OCI-LY7 (cell line): ENCODE results near the gene OAS2. TPM values are rescaled to one million over a fixed set of nuclear protein-coding genes. Genes with fewer than 3 reads are reported as not detected.

Source experiments
- BruUV-seq: library from RNA; stranded (reverse); fragments of 400-500 nt; replicated peaks from 2 replicates; lab custom pipeline; 2021; lab: Mats Ljungman, UMichigan
- CTCF ChIA-PET: fragments of 300-600 bp; sonication (Branson Sonifier 250); formaldehyde crosslinking; loops from one replicate; lab custom pipeline; 2022; ENCODE audit warnings: antibody characterized with exemption; ENCODE audit not compliant: unreplicated experiment; lab: Charles Lee
- POLR2A ChIA-PET: fragments of 300-600 bp; sonication (Branson Sonifier 250); formaldehyde crosslinking; loops from one replicate; lab custom pipeline; 2022; ENCODE audit warnings: antibody characterized with exemption; lab: Charles Lee
- DNase-seq: peaks from one replicate; pipeline ENCODE4 v3.0.0-alpha.2; 2015; ENCODE audit warnings: low spot score
- H2AFZ ChIP-seq: fragments of 200-600 bp; sonication (generic), shearing (Covaris generic); 2 replicates; pipeline ENCODE4 v1.6.1; 2014; ENCODE audit warnings: mild to moderate bottlenecking, antibody characterized with exemption, low read length, moderate library complexity
- H3K27ac ChIP-seq: fragments of 200-600 bp; sonication (generic); 2 replicates; pipeline ENCODE4 v1.5.1; 2014; ENCODE audit warnings: mixed run types, low read depth, mild to moderate bottlenecking, moderate library complexity, low read length, inconsistent platforms; ENCODE audit not compliant: poor library complexity, severe bottlenecking
- H3K36me3 ChIP-seq: fragments of 200-600 bp; sonication (generic); 2 replicates; pipeline ENCODE4 v1.6.1; 2014; ENCODE audit warnings: mild to moderate bottlenecking, antibody characterized with exemption, low read length, moderate library complexity, mixed read lengths; ENCODE audit not compliant: insufficient read depth
- H3K4me1 ChIP-seq: fragments of 200-600 bp; sonication (generic); 2 replicates; pipeline ENCODE4 v1.5.1; 2014; ENCODE audit warnings: mild to moderate bottlenecking, low read length; ENCODE audit not compliant: insufficient read depth, poor library complexity, severe bottlenecking
- H3K4me2 ChIP-seq: fragments of 200-600 bp; sonication (generic); 2 replicates; pipeline ENCODE4 v1.6.1; 2014; ENCODE audit warnings: mild to moderate bottlenecking, low read length
- H3K4me3 ChIP-seq: fragments of 200-600 bp; sonication (generic); 2 replicates; pipeline ENCODE4 v1.5.1; 2014; ENCODE audit warnings: mild to moderate bottlenecking, low read depth, low read length; ENCODE audit not compliant: poor library complexity, severe bottlenecking
- H3K79me2 ChIP-seq: fragments of 200-600 bp; sonication (generic); 2 replicates; pipeline ENCODE4 v1.6.1; 2016; ENCODE audit warnings: low read depth, mild to moderate bottlenecking, low read length, moderate library complexity, mixed read lengths; ENCODE audit not compliant: insufficient read depth
- H3K9me2 ChIP-seq: fragments of 200-600 bp; sonication (generic); 2 replicates; pipeline ENCODE4 v1.6.1; 2016; ENCODE audit warnings: mild to moderate bottlenecking, low read length, mixed read lengths; ENCODE audit not compliant: insufficient read depth
- H3K9me3 ChIP-seq: fragments of 200-600 bp; sonication (generic); 2 replicates; pipeline ENCODE4 v1.6.1; 2014; ENCODE audit warnings: mild to moderate bottlenecking, mixed run types, low read length, mixed read lengths
- H4K20me1 ChIP-seq: fragments of 200-600 bp; sonication (generic); 2 replicates; pipeline ENCODE4 v1.6.1; 2014; ENCODE audit warnings: mild to moderate bottlenecking, antibody characterized with exemption, low read length, moderate library complexity, mixed read lengths; ENCODE audit not compliant: insufficient read depth
- CTCF ChIP-seq: fragments of 200-600 bp; sonication (generic); conservative IDR thresholded peaks from 2 replicates; pipeline ENCODE4 v1.5.1; 2014; ENCODE audit warnings: mild to moderate bottlenecking, antibody characterized with exemption, low read length, moderate library complexity, mixed read lengths
- EZH2phosphoT487 ChIP-seq: fragments of 200-600 bp; sonication (generic); IDR thresholded peaks from 2 replicates; pipeline ENCODE4 v1.6.1; 2018; ENCODE audit warnings: low read depth, borderline replicate concordance, mild to moderate bottlenecking, mixed run types, antibody characterized with exemption, low read length, moderate library complexity, mixed read lengths
- intact Hi-C: fragments of 100-400 bp; cut with micrococcal nuclease; formaldehyde crosslinking; loops from one replicate; pipeline ENCODE4 v1.10.0; 2022; ENCODE audit not compliant: unreplicated experiment
- total RNA-seq, 2 experiments: library from RNA; depleted of rRNA in 1 of 2; stranded (reverse); fragments of >200 nt in 1 of 2; shearing (Covaris generic) in 1 of 2; gene quantifications; 2 replicates each; pipeline ENCODE4 v1.2.3, GENCODE V29; 2014 to 2022

Gene OAS2
- total RNA-seq, 2 experiments from 2014 or later = 33.2 to 46.8 TPM

DNA sequence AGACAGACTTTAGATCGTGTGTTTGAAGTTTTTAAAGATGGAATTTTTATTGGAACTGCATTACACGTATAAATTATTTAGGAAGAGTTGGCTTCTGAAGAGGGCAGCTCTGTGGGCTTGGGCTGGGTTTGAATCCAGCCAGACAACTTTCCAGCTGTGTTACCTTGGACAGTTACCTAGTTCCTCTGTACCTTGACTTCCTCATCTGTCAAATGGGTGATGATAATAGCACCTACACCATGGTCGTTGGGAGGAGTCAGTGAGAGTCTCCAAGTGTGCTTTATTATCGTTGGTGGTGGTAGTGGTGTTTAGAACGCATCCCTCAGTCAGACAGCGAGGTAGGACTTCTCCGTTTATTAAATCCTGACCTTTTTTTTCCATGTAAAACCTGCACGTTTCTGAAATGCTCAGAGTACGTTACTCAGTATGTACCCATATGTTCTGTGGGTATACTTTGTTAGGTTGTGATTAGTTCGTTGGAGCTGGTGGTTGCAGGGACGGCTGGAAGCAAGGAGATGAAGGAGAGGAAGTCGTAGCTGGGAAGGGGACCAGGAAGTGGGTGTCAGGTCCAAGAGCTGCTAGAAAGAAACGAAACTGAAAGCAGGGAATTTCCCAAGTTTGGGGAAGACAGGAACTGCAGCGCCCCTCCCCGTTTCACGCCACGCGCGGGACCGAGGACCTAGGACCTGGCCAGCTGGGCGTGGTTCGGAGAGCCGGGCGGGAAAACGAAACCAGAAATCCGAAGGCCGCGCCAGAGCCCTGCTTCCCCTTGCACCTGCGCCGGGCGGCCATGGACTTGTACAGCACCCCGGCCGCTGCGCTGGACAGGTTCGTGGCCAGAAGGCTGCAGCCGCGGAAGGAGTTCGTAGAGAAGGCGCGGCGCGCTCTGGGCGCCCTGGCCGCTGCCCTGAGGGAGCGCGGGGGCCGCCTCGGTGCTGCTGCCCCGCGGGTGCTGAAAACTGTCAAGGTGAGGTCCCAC, 40.3 kb upstream of the OAS2 start, which contains the start of gene OAS3:
Gene OAS3 (plus strand): TSS at position 734 of the 979 bp plus-strand sequence. CDS start 57 bp downstream, at position 791.
- H3K4me2 ChIP-seq = peak within 1 kb of the TSS; percentile 89
- no peaks in the 10 kb centered on the region for H4K20me1 ChIP-seq
- intact Hi-C loops = loop anchor here (2.0 kb wide), 1 partner anchor 31 kb away; the partner anchor contains the start of gene OAS1
- CTCF ChIA-PET = interaction anchor here (0.6 kb wide), 1 partner anchor 444 kb away, joined by 5 read pairs; no protein-coding TSS in a partner anchor
- H3K27ac ChIP-seq = peak within 1 kb of the TSS; percentile 66
- H3K36me3 ChIP-seq = no peaks in the 10 kb centered on the region
- no peaks in the 10 kb centered on the region for H3K9me2 ChIP-seq
- H3K4me1 ChIP-seq = peaks cover 31% of the 10 kb centered on the region
- POLR2A ChIA-PET = interaction anchor here (0.9 kb wide), 1 partner anchor 30 kb away, joined by 4 read pairs; no protein-coding TSS in a partner anchor
- H2AFZ ChIP-seq = peak within 1 kb of the TSS; percentile 92
- BruUV-seq = no TSS peak
- peak; percentile 49 for DNase-seq
- no peak for TF ChIP-seq EZH2phosphoT487
- TF ChIP-seq CTCF = no peak
- peak within 1 kb of the TSS; percentile 71 for H3K4me3 ChIP-seq
- H3K79me2 ChIP-seq = no peaks in the 10 kb centered on the region
- H3K9me3 ChIP-seq = no peaks in the 10 kb centered on the region

DNA sequence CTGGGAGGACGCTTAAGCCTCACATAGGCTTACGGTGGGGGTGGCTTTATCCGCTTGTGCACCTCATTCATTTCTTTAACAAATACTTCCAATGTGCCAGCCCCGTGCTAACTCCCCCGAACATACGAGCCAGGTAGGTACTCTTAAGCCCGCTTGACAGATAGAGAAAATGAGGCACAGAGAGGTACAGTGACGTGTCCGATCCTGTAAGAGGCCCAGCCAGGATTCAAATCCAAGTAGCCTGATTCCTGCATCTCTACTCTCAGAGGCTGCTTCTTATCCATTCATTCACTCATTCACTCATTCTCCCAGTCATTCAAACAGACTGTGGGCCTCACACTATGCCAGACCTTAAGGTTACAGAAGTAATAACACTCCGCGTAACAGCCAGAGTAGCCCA, 39.6 kb upstream of the OAS2 start:
- no peaks in the 10 kb centered on the region for H3K79me2 ChIP-seq
- no TSS peak for BruUV-seq
- peak overlapping the region; percentile 91 for H2AFZ ChIP-seq
- no peaks in the 10 kb centered on the region for H4K20me1 ChIP-seq
- no peaks in the 10 kb centered on the region for H3K9me2 ChIP-seq
- TF ChIP-seq CTCF (no peak), EZH2phosphoT487 (no peak)
- H3K4me3 ChIP-seq = peak overlapping the region; percentile 71
- H3K36me3 ChIP-seq = no peaks in the 10 kb centered on the region
- ChIA-PET CTCF (no interaction called here), POLR2A (no interaction called here)
- intact Hi-C loops = loop anchor here (2.0 kb wide), 1 partner anchor 32 kb away; the partner anchor contains the start of gene OAS1
- peak; percentile 11 for DNase-seq
- H3K9me3 ChIP-seq = no peaks in the 10 kb centered on the region
- H3K27ac ChIP-seq = no peak overlapping the region
- H3K4me2 ChIP-seq = peak overlapping the region; percentile 89
- peaks cover 31% of the 10 kb centered on the region for H3K4me1 ChIP-seq
